GM19438 (cell line): ENCODE results near the gene NACC1.

Experiments used
- ATAC-seq: cut with Tn5 transposase; IDR thresholded peaks from one replicate; pipeline ENCODE4 v1.9.1; 2021; ENCODE audit warnings: low read depth; ENCODE audit not compliant: unreplicated experiment

The NACC1 gene

DNA sequence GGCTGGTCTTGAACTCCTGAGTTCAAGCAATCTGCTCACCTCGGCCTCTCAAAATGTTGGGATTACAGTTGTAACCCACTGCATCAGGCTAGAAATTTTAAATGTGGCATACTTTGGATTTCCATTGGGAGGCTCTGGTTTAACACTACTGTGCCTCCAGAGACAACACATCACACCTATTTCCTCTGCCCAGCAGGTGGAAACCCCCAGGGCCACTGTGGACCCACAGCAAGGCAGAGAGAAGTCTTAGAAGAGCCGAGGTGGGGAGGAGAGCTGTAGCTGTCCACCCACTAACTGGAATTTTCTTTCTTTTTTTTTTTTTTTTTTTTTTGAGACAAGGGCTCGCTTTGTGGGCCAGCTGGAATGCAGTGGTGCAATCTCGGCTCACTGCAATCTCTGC, 71.5 kb downstream of the NACC1 start:
- ATAC-seq = no peak
